GM18499 (cell line): ENCODE measurements around the gene SLC44A4.

ENCODE experiments used
- ATAC-seq: cut with Tn5 transposase; IDR thresholded peaks from one replicate; pipeline ENCODE4 v1.9.1; 2021; ENCODE audit warnings: moderate number of reproducible peaks; ENCODE audit not compliant: insufficient read depth, unreplicated experiment

SLC44A4 gene

GRCh38 chr6:31813465-31813849 is 65.3 kb downstream of the SLC44A4 start:
- ATAC-seq: no peak
